ENCODE results near the gene C10orf105. TPM values are rescaled to one million over a fixed set of nuclear protein-coding genes. Genes with fewer than 3 reads are reported as not detected.

The C10orf105 gene
- total and polyA plus RNA-seq, 2 of the 8 experiments (the other 6 are each of a cell fraction or from before 2014, with no cell fraction given), result 0.71 to 0.73 TPM

DNA sequence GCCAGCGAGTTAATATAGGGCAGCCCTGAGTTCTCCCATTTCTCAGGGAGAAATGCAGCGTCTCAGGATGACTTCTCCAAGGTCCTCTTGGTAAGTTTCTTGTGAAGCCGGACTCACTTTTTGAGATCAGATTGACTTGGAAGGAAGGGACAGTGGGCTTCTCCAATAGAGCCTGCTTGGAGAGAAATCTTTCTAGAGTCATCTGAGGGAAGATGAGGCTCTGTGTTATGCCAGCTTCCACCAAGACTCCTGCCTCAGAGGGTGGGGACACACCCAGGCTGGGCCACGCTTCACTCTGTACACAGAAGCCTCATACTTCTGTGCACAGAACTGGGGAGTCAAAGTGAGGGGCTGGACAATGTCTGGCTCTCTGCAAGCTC, 5.6 kb downstream of the C10orf105 start (continued):
- TF ChIP-seq, protein P1, sequence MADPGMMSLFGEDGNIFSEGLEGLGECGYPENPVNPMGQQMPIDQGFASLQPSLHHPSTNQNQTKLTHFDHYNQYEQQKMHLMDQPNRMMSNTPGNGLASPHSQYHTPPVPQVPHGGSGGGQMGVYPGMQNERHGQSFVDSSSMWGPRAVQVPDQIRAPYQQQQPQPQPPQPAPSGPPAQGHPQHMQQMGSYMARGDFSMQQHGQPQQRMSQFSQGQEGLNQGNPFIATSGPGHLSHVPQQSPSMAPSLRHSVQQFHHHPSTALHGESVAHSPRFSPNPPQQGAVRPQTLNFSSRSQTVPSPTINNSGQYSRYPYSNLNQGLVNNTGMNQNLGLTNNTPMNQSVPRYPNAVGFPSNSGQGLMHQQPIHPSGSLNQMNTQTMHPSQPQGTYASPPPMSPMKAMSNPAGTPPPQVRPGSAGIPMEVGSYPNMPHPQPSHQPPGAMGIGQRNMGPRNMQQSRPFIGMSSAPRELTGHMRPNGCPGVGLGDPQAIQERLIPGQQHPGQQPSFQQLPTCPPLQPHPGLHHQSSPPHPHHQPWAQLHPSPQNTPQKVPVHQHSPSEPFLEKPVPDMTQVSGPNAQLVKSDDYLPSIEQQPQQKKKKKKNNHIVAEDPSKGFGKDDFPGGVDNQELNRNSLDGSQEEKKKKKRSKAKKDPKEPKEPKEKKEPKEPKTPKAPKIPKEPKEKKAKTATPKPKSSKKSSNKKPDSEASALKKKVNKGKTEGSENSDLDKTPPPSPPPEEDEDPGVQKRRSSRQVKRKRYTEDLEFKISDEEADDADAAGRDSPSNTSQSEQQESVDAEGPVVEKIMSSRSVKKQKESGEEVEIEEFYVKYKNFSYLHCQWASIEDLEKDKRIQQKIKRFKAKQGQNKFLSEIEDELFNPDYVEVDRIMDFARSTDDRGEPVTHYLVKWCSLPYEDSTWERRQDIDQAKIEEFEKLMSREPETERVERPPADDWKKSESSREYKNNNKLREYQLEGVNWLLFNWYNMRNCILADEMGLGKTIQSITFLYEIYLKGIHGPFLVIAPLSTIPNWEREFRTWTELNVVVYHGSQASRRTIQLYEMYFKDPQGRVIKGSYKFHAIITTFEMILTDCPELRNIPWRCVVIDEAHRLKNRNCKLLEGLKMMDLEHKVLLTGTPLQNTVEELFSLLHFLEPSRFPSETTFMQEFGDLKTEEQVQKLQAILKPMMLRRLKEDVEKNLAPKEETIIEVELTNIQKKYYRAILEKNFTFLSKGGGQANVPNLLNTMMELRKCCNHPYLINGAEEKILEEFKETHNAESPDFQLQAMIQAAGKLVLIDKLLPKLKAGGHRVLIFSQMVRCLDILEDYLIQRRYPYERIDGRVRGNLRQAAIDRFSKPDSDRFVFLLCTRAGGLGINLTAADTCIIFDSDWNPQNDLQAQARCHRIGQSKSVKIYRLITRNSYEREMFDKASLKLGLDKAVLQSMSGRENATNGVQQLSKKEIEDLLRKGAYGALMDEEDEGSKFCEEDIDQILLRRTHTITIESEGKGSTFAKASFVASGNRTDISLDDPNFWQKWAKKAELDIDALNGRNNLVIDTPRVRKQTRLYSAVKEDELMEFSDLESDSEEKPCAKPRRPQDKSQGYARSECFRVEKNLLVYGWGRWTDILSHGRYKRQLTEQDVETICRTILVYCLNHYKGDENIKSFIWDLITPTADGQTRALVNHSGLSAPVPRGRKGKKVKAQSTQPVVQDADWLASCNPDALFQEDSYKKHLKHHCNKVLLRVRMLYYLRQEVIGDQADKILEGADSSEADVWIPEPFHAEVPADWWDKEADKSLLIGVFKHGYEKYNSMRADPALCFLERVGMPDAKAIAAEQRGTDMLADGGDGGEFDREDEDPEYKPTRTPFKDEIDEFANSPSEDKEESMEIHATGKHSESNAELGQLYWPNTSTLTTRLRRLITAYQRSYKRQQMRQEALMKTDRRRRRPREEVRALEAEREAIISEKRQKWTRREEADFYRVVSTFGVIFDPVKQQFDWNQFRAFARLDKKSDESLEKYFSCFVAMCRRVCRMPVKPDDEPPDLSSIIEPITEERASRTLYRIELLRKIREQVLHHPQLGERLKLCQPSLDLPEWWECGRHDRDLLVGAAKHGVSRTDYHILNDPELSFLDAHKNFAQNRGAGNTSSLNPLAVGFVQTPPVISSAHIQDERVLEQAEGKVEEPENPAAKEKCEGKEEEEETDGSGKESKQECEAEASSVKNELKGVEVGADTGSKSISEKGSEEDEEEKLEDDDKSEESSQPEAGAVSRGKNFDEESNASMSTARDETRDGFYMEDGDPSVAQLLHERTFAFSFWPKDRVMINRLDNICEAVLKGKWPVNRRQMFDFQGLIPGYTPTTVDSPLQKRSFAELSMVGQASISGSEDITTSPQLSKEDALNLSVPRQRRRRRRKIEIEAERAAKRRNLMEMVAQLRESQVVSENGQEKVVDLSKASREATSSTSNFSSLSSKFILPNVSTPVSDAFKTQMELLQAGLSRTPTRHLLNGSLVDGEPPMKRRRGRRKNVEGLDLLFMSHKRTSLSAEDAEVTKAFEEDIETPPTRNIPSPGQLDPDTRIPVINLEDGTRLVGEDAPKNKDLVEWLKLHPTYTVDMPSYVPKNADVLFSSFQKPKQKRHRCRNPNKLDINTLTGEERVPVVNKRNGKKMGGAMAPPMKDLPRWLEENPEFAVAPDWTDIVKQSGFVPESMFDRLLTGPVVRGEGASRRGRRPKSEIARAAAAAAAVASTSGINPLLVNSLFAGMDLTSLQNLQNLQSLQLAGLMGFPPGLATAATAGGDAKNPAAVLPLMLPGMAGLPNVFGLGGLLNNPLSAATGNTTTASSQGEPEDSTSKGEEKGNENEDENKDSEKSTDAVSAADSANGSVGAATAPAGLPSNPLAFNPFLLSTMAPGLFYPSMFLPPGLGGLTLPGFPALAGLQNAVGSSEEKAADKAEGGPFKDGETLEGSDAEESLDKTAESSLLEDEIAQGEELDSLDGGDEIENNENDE (IDR thresholded peaks at IDR 0.05; ENCODE audit: insufficient replicate concordance, low read length), result no peak
- no peak for TF ChIP-seq CHD2 (IDR thresholded peaks at IDR 0.05; ENCODE audit: low read length)
- no peak for TF ChIP-seq BCL11A (IDR thresholded peaks at IDR 0.05; ENCODE audit: low read depth in 2 of 2, low read length in 2 of 2)
- TF ChIP-seq RFX5 (IDR thresholded peaks at IDR 0.05; ENCODE audit: borderline replicate concordance, low read depth, low read length), result no peak
- TF ChIP-seq RNF2 (IDR thresholded peaks at IDR 0.05; ENCODE audit: borderline replicate concordance, low read depth, low read length, missing control alignments, poor library complexity, severe bottlenecking), result no peak
- TF ChIP-seq TCF12 (IDR thresholded peaks at IDR 0.05; ENCODE audit: low read depth, low read length), result no peak
- no peak for TF ChIP-seq KDM1A (IDR thresholded peaks at IDR 0.05; ENCODE audit: borderline replicate concordance, low read length)
